SK-N-MC (cell line): ENCODE data around the gene CCDC88B.

ENCODE experiments used
- DNase-seq: peaks from one replicate; pipeline ENCODE4 v3.0.0-alpha.2; 2011; ENCODE audit warnings: low read depth, low spot score
- H3K27ac ChIP-seq: fragments of 200-600 bp; sonication (generic); 2 replicates; pipeline ENCODE4 v1.5.1; 2016; ENCODE audit warnings: mixed run types
- H3K36me3 ChIP-seq: fragments of 200-600 bp; sonication (generic); 2 replicates; pipeline ENCODE4 v1.6.1; 2017; ENCODE audit warnings: antibody characterized with exemption, low read length, mixed read lengths; ENCODE audit not compliant: insufficient read depth
- H3K4me3 ChIP-seq: fragments of 200-600 bp; sonication (generic); 2 replicates; pipeline ENCODE4 v1.5.1; 2016
- H3K9ac ChIP-seq: fragments of 200-600 bp; sonication (generic); 2 replicates; pipeline ENCODE4 v1.8.0; 2017; ENCODE audit warnings: mixed run types, mixed read lengths; ENCODE audit not compliant: insufficient read length
- H3K9me3 ChIP-seq: fragments of 200-600 bp; sonication (generic); 2 replicates; pipeline ENCODE4 v1.6.1; 2017; ENCODE audit warnings: low read depth, mild to moderate bottlenecking, antibody characterized with exemption, low read length, moderate library complexity, mixed read lengths
- EZH2 ChIP-seq: fragments of 200-600 bp; sonication (generic); IDR thresholded peaks from one replicate; pipeline ENCODE4 v1.6.1; 2017; ENCODE audit warnings: antibody characterized with exemption
- FOXP2 ChIP-seq: optimal IDR thresholded peaks from 2 replicates; pipeline ENCODE3; 2011; ENCODE audit warnings: mild to moderate bottlenecking, moderate library complexity; ENCODE audit not compliant: insufficient read depth; ENCODE audit errors: extremely low read length, control extremely low read depth
- POLR2AphosphoS5 ChIP-seq: IDR thresholded peaks from 2 replicates; pipeline ENCODE4 v1.6.1; 2012; ENCODE audit warnings: mild to moderate bottlenecking, low read depth, low read length, borderline replicate concordance

Gene CCDC88B

DNA sequence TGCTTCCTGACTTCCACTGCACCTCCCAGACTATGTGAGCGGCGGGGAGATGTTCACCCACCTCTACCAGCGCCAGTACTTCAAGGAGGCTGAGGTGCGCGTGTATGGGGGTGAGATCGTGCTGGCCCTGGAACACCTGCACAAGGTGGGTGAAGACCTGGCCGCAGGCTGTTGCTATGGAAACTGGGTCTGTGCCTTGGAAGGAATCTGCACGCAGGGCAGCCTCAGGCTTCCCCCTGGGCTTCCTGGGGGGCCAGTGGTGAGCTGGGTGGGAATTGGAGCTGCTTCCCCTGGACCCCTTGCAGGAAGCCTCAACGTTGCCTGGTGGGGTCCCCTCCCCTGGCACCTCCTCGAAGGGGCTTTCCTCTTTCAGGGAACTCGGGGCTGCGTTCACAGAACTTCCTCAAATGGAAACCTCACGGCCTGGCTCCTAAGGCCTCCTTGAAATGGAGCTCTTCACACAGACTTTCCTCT lies 20.5 kb downstream of the CCDC88B start:
- Histone ChIP-seq H3K9ac (no peak overlapping the region), H3K27ac (no peak overlapping the region), H3K4me3 (no peak overlapping the region), H3K9me3 (no peaks in the 10 kb centered on the region), H3K36me3 (no peaks in the 10 kb centered on the region; the same call in 1 of the 2 replicates)
- no peak for TF ChIP-seq POLR2AphosphoS5
- no peak for TF ChIP-seq EZH2
- no peak for TF ChIP-seq FOXP2
- no peak for DNase-seq

DNA sequence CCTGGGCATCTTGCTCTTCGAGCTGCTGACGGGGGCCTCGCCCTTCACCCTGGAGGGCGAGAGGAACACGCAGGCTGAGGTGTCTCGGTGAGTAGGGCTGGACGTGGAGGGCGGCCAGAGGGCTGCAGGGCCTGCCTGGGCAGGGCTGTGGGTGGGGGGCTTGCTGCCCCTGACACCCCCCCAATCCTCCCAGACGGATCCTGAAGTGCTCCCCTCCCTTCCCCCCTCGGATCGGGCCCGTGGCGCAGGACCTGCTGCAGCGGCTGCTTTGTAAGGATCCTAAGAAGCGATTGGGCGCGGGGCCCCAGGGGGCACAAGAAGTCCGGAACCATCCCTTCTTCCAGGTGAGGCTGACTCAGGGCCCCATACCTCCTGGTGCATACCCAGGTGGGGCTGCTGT lies 21.7 kb downstream of the CCDC88B start:
- Histone ChIP-seq H3K9me3 (no peaks in the 10 kb centered on the region), H3K36me3 (peaks cover 4% of the 10 kb centered on the region; the same call in 1 of the 2 replicates), H3K27ac (no peak overlapping the region), H3K4me3 (no peak overlapping the region), H3K9ac (no peak overlapping the region)
- no peak for TF ChIP-seq FOXP2
- no peak for TF ChIP-seq POLR2AphosphoS5
- no peak for TF ChIP-seq EZH2
- DNase-seq: no peak

DNA sequence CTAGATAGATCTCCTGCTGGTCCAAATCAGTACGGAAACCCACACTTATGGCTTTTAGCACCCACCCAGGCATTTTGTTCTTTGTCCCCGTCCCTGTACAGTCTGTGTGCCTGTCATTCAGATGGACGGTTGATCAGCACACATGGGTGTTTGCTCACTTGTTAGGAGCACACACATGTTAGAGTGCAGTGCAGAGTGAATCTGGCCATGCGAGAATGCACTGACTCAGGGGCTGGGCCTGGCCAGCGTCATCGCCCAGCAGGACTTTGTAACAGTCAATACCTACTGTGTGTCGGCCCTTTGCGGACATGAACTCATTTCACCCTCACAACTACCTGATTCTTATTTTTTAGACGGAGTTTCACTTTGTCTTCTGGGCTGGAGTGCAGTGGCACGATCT lies 22.3 kb downstream of the CCDC88B start:
- no peak overlapping the region for H3K4me3 ChIP-seq
- H3K36me3 ChIP-seq: peaks cover 5% of the 10 kb centered on the region; the same call in 1 of the 2 replicates
- no peak overlapping the region for H3K9ac ChIP-seq
- TF ChIP-seq POLR2AphosphoS5 (no peak), FOXP2 (no peak), EZH2 (no peak)
- H3K27ac ChIP-seq: no peak overlapping the region
- DNase-seq: no peak
- H3K9me3 ChIP-seq: no peaks in the 10 kb centered on the region

DNA sequence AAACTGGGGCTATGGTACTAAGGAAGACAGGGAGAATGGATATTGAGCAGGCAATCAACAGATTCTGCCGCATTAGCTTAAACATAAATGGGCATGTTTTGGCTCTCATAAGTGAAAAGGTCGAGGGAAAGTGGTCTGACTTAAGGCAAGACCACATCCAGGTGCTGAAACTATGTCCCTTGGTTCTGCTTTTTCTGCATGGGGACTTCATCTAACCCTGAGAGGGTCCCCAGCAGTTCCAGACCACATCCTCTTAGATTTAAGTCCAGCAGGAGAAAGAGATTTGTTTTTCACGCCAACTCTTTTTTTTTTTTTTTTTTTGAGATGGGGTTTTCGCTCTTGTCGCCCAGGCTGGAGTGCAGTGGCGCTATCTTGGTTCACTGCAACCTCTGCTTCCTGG lies 24.4 kb downstream of the CCDC88B start:
- Histone ChIP-seq H3K27ac (no peak overlapping the region), H3K36me3 (peaks cover 5% of the 10 kb centered on the region; the same call in 1 of the 2 replicates), H3K4me3 (no peak overlapping the region), H3K9me3 (no peaks in the 10 kb centered on the region), H3K9ac (no peak overlapping the region)
- DNase-seq: no peak
- TF ChIP-seq EZH2: no peak
- no peak for TF ChIP-seq FOXP2
- no peak for TF ChIP-seq POLR2AphosphoS5

DNA sequence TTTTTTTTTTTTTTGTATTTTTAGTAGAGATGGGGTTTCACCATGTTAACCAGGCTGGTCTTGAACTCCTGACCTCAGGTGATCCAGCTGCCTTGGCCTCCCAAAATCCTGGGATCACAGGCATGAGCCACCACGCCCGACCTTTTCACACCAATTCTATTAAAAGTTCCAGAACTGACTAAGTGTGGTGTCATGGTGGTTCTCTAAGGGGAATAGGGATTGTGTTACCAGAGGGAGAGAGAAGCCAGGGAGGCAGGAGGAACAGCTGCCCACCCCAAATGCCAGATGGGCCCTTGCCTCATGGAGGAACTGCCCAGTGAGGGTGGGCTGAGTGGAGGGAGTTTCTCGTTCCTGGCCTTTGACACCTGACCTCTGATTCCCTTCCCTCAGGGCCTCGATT lies 24.9 kb downstream of the CCDC88B start:
- H3K27ac ChIP-seq: no peak overlapping the region
- no peak overlapping the region for H3K9ac ChIP-seq
- no peaks in the 10 kb centered on the region for H3K9me3 ChIP-seq
- TF ChIP-seq EZH2 (no peak), POLR2AphosphoS5 (no peak), FOXP2 (no peak)
- no peak for DNase-seq
- H3K4me3 ChIP-seq: no peak overlapping the region
- peaks cover 5% of the 10 kb centered on the region; the same call in 1 of the 2 replicates for H3K36me3 ChIP-seq

DNA sequence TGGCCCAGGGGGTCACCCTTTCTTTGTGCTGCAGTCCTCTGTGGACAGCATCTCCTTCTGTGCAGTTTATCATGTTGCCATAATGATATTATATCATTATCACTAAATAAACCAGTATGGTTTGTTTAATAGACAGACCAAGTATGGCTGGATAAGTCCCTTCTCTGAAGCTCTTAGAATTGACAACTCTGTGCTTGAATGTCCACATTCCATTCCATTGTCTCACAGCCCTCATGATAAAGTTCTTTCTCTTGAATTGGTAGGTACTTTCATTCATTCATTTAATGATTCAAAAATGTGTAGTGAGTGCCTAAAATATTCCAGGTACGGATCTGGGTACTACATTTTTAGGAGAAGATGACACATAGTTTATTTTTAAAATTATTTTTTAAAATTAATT lies 26.7 kb downstream of the CCDC88B start:
- TF ChIP-seq FOXP2 (no peak), POLR2AphosphoS5 (no peak), EZH2 (no peak)
- no peaks in the 10 kb centered on the region for H3K9me3 ChIP-seq
- H3K27ac ChIP-seq: no peak overlapping the region
- H3K36me3 ChIP-seq: peaks cover 5% of the 10 kb centered on the region; the same call in 1 of the 2 replicates
- no peak overlapping the region for H3K9ac ChIP-seq
- DNase-seq: no peak
- H3K4me3 ChIP-seq: no peak overlapping the region

DNA sequence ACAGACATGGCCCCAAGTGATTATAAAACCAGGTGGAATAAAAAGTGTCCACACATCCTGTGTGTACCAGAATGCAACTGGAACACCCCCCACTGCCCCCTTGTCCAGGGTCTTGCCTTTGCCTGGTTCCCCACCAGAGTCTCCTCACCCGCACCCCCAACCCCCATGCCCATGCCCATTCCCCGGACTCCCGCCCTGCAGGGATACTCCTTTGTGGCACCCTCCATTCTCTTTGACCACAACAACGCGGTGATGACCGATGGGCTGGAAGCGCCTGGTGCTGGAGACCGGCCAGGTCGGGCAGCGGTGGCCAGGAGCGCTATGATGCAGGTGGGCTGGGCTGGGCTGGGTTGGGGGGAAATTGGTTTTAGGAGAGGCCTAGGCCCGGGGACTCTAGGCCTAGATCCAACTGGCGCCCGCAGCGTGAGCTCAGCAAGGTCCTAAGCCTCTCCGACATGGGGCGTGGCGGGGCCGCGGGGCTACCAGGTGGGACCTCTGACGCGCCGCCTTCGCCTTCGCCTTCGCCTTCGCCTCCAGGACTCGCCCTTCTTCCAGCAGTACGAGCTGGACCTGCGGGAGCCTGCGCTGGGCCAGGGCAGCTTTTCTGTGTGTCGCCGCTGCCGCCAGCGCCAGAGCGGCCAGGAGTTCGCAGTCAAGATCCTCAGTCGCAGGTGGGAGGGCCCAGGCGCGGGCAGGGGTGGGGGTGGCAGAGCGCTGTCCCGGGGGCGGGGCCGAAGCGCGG lies 28.1 kb downstream of the CCDC88B start:
- peaks cover 5% of the 10 kb centered on the region; the same call in 1 of the 2 replicates for H3K36me3 ChIP-seq
- H3K4me3 ChIP-seq: no peak overlapping the region
- no peaks in the 10 kb centered on the region for H3K9me3 ChIP-seq
- no peak for DNase-seq
- no peak overlapping the region for H3K27ac ChIP-seq
- no peak for TF ChIP-seq EZH2
- no peak for TF ChIP-seq FOXP2
- TF ChIP-seq POLR2AphosphoS5: no peak
- no peak overlapping the region for H3K9ac ChIP-seq

DNA sequence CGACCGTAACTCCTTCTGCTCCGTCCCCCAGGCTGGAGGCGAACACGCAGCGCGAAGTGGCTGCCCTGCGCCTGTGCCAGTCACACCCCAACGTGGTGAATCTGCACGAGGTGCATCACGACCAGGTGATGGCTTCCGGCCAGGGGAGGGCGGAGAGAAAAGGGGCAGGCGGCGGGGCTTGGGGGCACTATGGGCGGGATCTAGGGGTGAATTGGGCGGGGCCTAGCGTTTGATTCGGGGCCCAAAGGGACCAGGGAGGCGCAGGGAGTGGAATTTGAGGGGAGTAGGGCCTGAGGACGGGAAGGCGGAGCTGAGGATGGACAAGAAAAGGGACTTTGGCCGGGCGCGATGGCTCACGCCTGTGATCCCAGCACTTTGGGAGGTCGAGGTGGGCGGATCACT lies 28.7 kb downstream of the CCDC88B start:
- no peak overlapping the region for H3K4me3 ChIP-seq

More for the DNA sequence above, 28.7 kb downstream of the CCDC88B start:
- no peak overlapping the region for H3K9ac ChIP-seq
- TF ChIP-seq POLR2AphosphoS5: no peak
- TF ChIP-seq FOXP2: no peak
- TF ChIP-seq EZH2: no peak
- peaks cover 5% of the 10 kb centered on the region; the same call in 1 of the 2 replicates for H3K36me3 ChIP-seq
- no peaks in the 10 kb centered on the region for H3K9me3 ChIP-seq
- DNase-seq: no peak
- H3K27ac ChIP-seq: no peak overlapping the region
